Thymus (tissue), 11 donors: ENCODE results near the gene SLC4A4. TPM values are rescaled to one million over a fixed set of nuclear protein-coding genes. Genes with fewer than 3 reads are reported as not detected.

ENCODE experiments used
- DNase-seq, 9 donors: peaks; one replicate each; pipeline ENCODE4 v3.0.0-alpha.2; 2013; ENCODE audit warnings: low spot score in 9 of 9, low read depth in 6 of 9, missing footprints in 1 of 9
- H3K27ac ChIP-seq, 2 donors: one replicate each; pipeline ENCODE4 v1.5.1; 2013; ENCODE audit warnings: control low read depth in 1 of 2, low read depth in 1 of 2, low read length in 1 of 2, mild to moderate bottlenecking in 1 of 2, moderate library complexity in 1 of 2
- H3K27me3 ChIP-seq, 2 donors: one replicate each; pipeline ENCODE4 v1.5.1; 2013; ENCODE audit warnings: low read length in 1 of 2; ENCODE audit not compliant: control insufficient read depth in 2 of 2, insufficient read depth in 1 of 2
- H3K36me3 ChIP-seq, 2 donors: one replicate each; pipeline ENCODE4 v1.5.1; 2013; ENCODE audit warnings: low read length in 1 of 2, mild to moderate bottlenecking in 1 of 2, moderate library complexity in 1 of 2; ENCODE audit not compliant: control insufficient read depth in 2 of 2, insufficient read depth in 2 of 2
- H3K4me1 ChIP-seq, 2 donors: one replicate each; pipeline ENCODE4 v1.5.1; 2013; ENCODE audit warnings: low read length in 2 of 2; ENCODE audit not compliant: control insufficient read depth in 2 of 2, insufficient read depth in 2 of 2
- H3K4me3 ChIP-seq, 2 donors: one replicate each; pipeline ENCODE4 v1.5.1; 2013; ENCODE audit warnings: low read length in 2 of 2, control low read depth in 1 of 2, mild to moderate bottlenecking in 1 of 2
- H3K9me3 ChIP-seq, 2 donors: one replicate each; pipeline ENCODE4 v1.5.1; 2013; ENCODE audit warnings: low read length in 1 of 2, mild to moderate bottlenecking in 1 of 2; ENCODE audit not compliant: control insufficient read depth in 2 of 2, insufficient read depth in 1 of 2
- WGBS: extraction: QIAGEN DNeasy Blood & Tissue Kit; methylation state at CpG from one replicate; pipeline ENCODE4 v1.1.7; 2013; 5-methylcytosine and 5-hydroxymethylcytosine counted together
- polyA plus RNA-seq: library from polyadenylated mRNA; stranded (reverse); fragments of 200-250 nt; gene quantifications from one replicate; pipeline ENCODE4 v1.2.3, GENCODE V29; 2013
- total RNA-seq: library from RNA; stranded (reverse); fragments of 120-200 nt; gene quantifications from one replicate; pipeline ENCODE4 v1.2.4, GENCODE V29; 2013
- donor health status: healthy.

Gene SLC4A4
- total and polyA plus RNA-seq, 2 donors = 1.7 to 6.8 TPM

- no peak for DNase-seq
- Histone ChIP-seq H3K4me3 (no peak overlapping the region), H3K4me1 (no peaks in the 10 kb centered on the region), H3K27ac (no peak overlapping the region), H3K36me3 (no peaks in the 10 kb centered on the region), H3K9me3 (peaks cover 0 to 3% of the 10 kb centered on the region in 2 donors), H3K27me3 (no peaks in the 10 kb centered on the region)
- WGBS = 93% methylated on average over 2 of the region's 2 CpGs
Observed at GRCh38 chr4:71614621-71615020, 275.8 kb downstream of the SLC4A4 start.

- Histone ChIP-seq H3K36me3 (no peaks in the 10 kb centered on the region), H3K27ac (no peak overlapping the region), H3K9me3 (peaks cover 0 to 3% of the 10 kb centered on the region in 2 donors), H3K27me3 (no peaks in the 10 kb centered on the region), H3K4me3 (no peak overlapping the region), H3K4me1 (no peaks in the 10 kb centered on the region)
- no peak for DNase-seq
- WGBS = 94% methylated on average over 3 of the region's 3 CpGs
Observed at GRCh38 chr4:71616168-71616811, 277.5 kb downstream of the SLC4A4 start.
